Astrocyte (in vitro differentiated cells and primary cell): ENCODE data around the gene HS6ST1.

Experiments
- CTCF ChIP-seq: IDR thresholded peaks from 2 replicates; pipeline ENCODE4 v1.5.1; 2011; ENCODE audit warnings: low read depth, mild to moderate bottlenecking, inconsistent platforms, low read length, moderate library complexity; ENCODE audit not compliant: insufficient read depth
- EZH2 ChIP-seq: IDR thresholded peaks from 2 replicates; pipeline ENCODE4 v1.6.1; 2012; ENCODE audit warnings: mild to moderate bottlenecking, low read length, inconsistent platforms; ENCODE audit not compliant: insufficient read depth

DNA sequence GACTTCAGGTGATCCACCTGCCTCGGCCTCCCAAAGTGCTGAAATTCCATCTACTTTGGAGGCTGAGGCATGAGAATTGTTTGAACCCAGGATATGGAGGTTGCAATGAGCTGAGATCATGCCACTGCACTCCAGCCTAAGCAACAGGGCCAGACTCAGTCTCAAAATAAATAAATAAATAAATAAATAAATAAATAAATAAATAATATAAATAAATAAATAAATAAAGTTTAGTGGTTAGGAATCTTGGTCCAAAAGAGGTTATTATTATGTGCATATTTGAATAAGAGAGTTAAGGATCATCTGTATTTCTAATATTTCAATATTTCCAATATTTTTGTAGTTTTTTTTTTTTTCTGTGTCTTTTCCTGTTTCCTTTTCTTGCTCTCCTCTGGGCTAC, 90.8 kb downstream of the HS6ST1 start:
- no peak for TF ChIP-seq CTCF
- TF ChIP-seq EZH2: no peak
